Colonic mucosa (tissue), 4 donors: ENCODE measurements around the gene CCDC81. TPM values are rescaled to one million over a fixed set of nuclear protein-coding genes. Genes with fewer than 3 reads are reported as not detected.
"Not testable (repeated sequence)": the region's sequence is repeated elsewhere in the genome, so short reads cannot be mapped to it uniquely, and the experiment has no call there.

Experiments used
- DNase-seq: peaks from one replicate; pipeline ENCODE4 v3.0.0-alpha.2; 2020
- H3K27ac ChIP-seq: fragments of 200-600 bp; one replicate; pipeline ENCODE4 v1.8.0; 2021
- H3K27me3 ChIP-seq: fragments of 200-600 bp; one replicate; pipeline ENCODE4 v1.8.0; 2021
- H3K36me3 ChIP-seq: fragments of 200-600 bp; one replicate; pipeline ENCODE4 v1.8.0; 2021
- H3K4me1 ChIP-seq: fragments of 200-600 bp; one replicate; pipeline ENCODE4 v1.8.0; 2021; ENCODE audit warnings: mild to moderate bottlenecking
- H3K4me3 ChIP-seq: fragments of 200-600 bp; one replicate; pipeline ENCODE4 v1.8.0; 2021
- H3K9ac ChIP-seq, 2 donors: one replicate each; pipeline ENCODE4 v1.7.0; 2013; ENCODE audit warnings: control low read depth in 2 of 2, low read depth in 2 of 2, low read length in 2 of 2
- H3K9me3 ChIP-seq: fragments of 200-600 bp; one replicate; pipeline ENCODE4 v1.8.0; 2021
- CTCF ChIP-seq: fragments of 200-600 bp; IDR thresholded peaks from one replicate; pipeline ENCODE4 v1.8.0; 2022; ENCODE audit warnings: antibody characterized with exemption, mild to moderate bottlenecking
- intact Hi-C: fragments of 100-400 bp; cut with DNase I; formaldehyde crosslinking; loops from one replicate; pipeline ENCODE4 v1.14.1; 2022
- total RNA-seq, 2 donors: library from RNA; stranded (reverse); fragmentation: NEBNext Ultra II Directional in 1 of 2; extraction: Animal tissue kit (Norgen Biotek cat#: 25700) in 1 of 2; gene quantifications; one replicate each; pipeline ENCODE4 v1.2.1, GENCODE V29; 2021
- donor health status: healthy.
- donor health status: DM: no; HTN: no; CAD: no.
- donor health status: DM: no; HTN: no; CAD: no.

CCDC81 gene
- total RNA-seq, 2 donors from 2014 or later: 0.32 to 0.53 TPM

- DNase-seq: no peak
- Histone ChIP-seq H3K4me3 (no peak overlapping the region), H3K27ac (no peak overlapping the region), H3K27me3 (no peaks in the 10 kb centered on the region), H3K9me3 (no peaks in the 10 kb centered on the region), H3K9ac (no peak overlapping the region), H3K36me3 (no peaks in the 10 kb centered on the region), H3K4me1 (no peaks in the 10 kb centered on the region)
- intact Hi-C loops: no loop called here
- no peak for TF ChIP-seq CTCF
These were observed 47.3 kb downstream of the CCDC81 start for GRCh38 chr11:86421946-86422345.

GRCh38 chr11:86422371-86422770 is 47.7 kb downstream of the CCDC81 start:
- no peak for TF ChIP-seq CTCF

GRCh38 chr11:86423488-86423887 is 48.8 kb downstream of the CCDC81 start:
- H3K27ac ChIP-seq, DNase-seq, intact Hi-C loops, H3K9me3 ChIP-seq, H3K9ac ChIP-seq, H3K27me3 ChIP-seq, H3K4me1 ChIP-seq, H3K4me3 ChIP-seq, H3K36me3 ChIP-seq: not testable (repeated sequence)

More at GRCh38 chr11:86422371-86422770, 47.7 kb downstream of the CCDC81 start:
- Histone ChIP-seq H3K27ac (no peak overlapping the region), H3K36me3 (no peaks in the 10 kb centered on the region), H3K4me1 (no peaks in the 10 kb centered on the region), H3K9ac (no peak overlapping the region), H3K4me3 (no peak overlapping the region), H3K9me3 (no peaks in the 10 kb centered on the region), H3K27me3 (no peaks in the 10 kb centered on the region)
- intact Hi-C loops: no loop called here
- DNase-seq: no peak

GRCh38 chr11:86427441-86427840 is 52.8 kb downstream of the CCDC81 start:
- Histone ChIP-seq H3K36me3 (no peaks in the 10 kb centered on the region), H3K9ac (no peak overlapping the region), H3K4me1 (no peaks in the 10 kb centered on the region), H3K27me3 (no peaks in the 10 kb centered on the region), H3K4me3 (no peak overlapping the region), H3K9me3 (no peaks in the 10 kb centered on the region), H3K27ac (no peak overlapping the region)
- intact Hi-C loops: no loop called here
- DNase-seq: no peak
- TF ChIP-seq CTCF: no peak

- no peaks in the 10 kb centered on the region for H3K27me3 ChIP-seq
- H3K36me3 ChIP-seq: no peaks in the 10 kb centered on the region
- H3K9me3 ChIP-seq: no peaks in the 10 kb centered on the region
- H3K4me1 ChIP-seq: no peaks in the 10 kb centered on the region
- no peak overlapping the region for H3K27ac ChIP-seq
- no peak overlapping the region for H3K4me3 ChIP-seq
- H3K9ac ChIP-seq: no peak overlapping the region
- no peak for TF ChIP-seq CTCF
- no peak for DNase-seq
- intact Hi-C loops: no loop called here
These were observed 56.6 kb downstream of the CCDC81 start for GRCh38 chr11:86431258-86431657.

GRCh38 chr11:86433361-86434095 is 58.8 kb downstream of the CCDC81 start:
- intact Hi-C loops, H3K36me3 ChIP-seq, DNase-seq, H3K27ac ChIP-seq, H3K4me3 ChIP-seq, H3K27me3 ChIP-seq, H3K4me1 ChIP-seq, H3K9me3 ChIP-seq, H3K9ac ChIP-seq: not testable (repeated sequence)
